ENCODE results near the gene KIFAP3.
"Not testable (repeated sequence)": the region's sequence is repeated elsewhere in the genome, so short reads cannot be mapped to it uniquely, and the experiment has no call there.

Gene KIFAP3

GRCh38 chr1:170077926-170078325 is 3.4 kb upstream of the KIFAP3 start:
- no peak for TF ChIP-seq CTCF (IDR thresholded peaks at IDR 0.05)
- Histone ChIP-seq H3K27ac (no peak overlapping the region), H3K4me3 (no peak overlapping the region), H3K4me1 (peaks cover 0 to 12% (median 4%) of the 10 kb centered on the region in 4 donors), H3K36me3 (no peaks in the 10 kb centered on the region), H3K9me3 (peaks cover 0 to 9% (median 0%) of the 10 kb centered on the region in 3 donors), H3K27me3 (no peaks in the 10 kb centered on the region)
- intact Hi-C loops (cut with DNase I; ENCODE audit: low total_unique reads) = no loop called here
- no peak for DNase-seq

GRCh38 chr1:170076952-170077351 is 2.5 kb upstream of the KIFAP3 start:
- H3K36me3 ChIP-seq; intact Hi-C loops (cut with DNase I; ENCODE audit: low total_unique reads); H3K27ac ChIP-seq; H3K4me3 ChIP-seq; H3K9me3 ChIP-seq; DNase-seq; H3K27me3 ChIP-seq: not testable (repeated sequence)
- peaks cover 0 to 22% (median 6%) of the 10 kb centered on the region in 4 donors for H3K4me1 ChIP-seq

- intact Hi-C loops (cut with DNase I; ENCODE audit: low total_unique reads) = no loop called here
- H3K27ac ChIP-seq = no peak overlapping the region
Observed at GRCh38 chr1:170076199-170076598, 1.7 kb upstream of the KIFAP3 start.

GRCh38 chr1:170075186-170075585 is 691 bp upstream of the KIFAP3 start:
- Histone ChIP-seq H3K9me3 (peaks cover 0 to 9% (median 0%) of the 10 kb centered on the region in 3 donors), H3K36me3 (no peaks in the 10 kb centered on the region), H3K27ac (peak overlapping the region; percentile 86 to 87), H3K4me1 (peaks cover 0 to 23% (median 7%) of the 10 kb centered on the region in 4 donors), H3K27me3 (no peaks in the 10 kb centered on the region), H3K4me3 (peak overlapping the region; percentile 65 to 72)
- TF ChIP-seq CTCF (IDR thresholded peaks at IDR 0.05) = no peak
- intact Hi-C loops (cut with DNase I; ENCODE audit: low total_unique reads) = no loop called here
- no peak for DNase-seq

More at GRCh38 chr1:170076199-170076598, 1.7 kb upstream of the KIFAP3 start:
- Histone ChIP-seq H3K4me3 (no peak overlapping the region), H3K27me3 (no peaks in the 10 kb centered on the region), H3K9me3 (peaks cover 0 to 9% (median 0%) of the 10 kb centered on the region in 3 donors), H3K36me3 (no peaks in the 10 kb centered on the region), H3K4me1 (peaks cover 0 to 23% (median 7%) of the 10 kb centered on the region in 4 donors)
- no peak for TF ChIP-seq CTCF (IDR thresholded peaks at IDR 0.05)
- no peak for DNase-seq

GRCh38 chr1:170073893-170074249 is 624 bp downstream of the KIFAP3 start:
- Histone ChIP-seq H3K9me3 (peaks cover 0 to 2% (median 0%) of the 10 kb centered on the region in 3 donors), H3K4me1 (peaks cover 0 to 35% (median 7%) of the 10 kb centered on the region in 4 donors), H3K36me3 (no peaks in the 10 kb centered on the region), H3K27me3 (no peaks in the 10 kb centered on the region), H3K4me3 (peak overlapping the region; percentile 65 to 72), H3K27ac (peak overlapping the region; percentile 86 to 87)
- DNase-seq = no peak
- intact Hi-C loops (cut with DNase I; ENCODE audit: low total_unique reads) = no loop called here
- TF ChIP-seq CTCF (IDR thresholded peaks at IDR 0.05) = no peak

- intact Hi-C loops (cut with DNase I; ENCODE audit: low total_unique reads) = no loop called here
- H3K4me1 ChIP-seq = peaks cover 0 to 59% (median 13%) of the 10 kb centered on the region in 4 donors
Observed at GRCh38 chr1:170071378-170071777, 3.1 kb downstream of the KIFAP3 start.

More at GRCh38 chr1:170071378-170071777, 3.1 kb downstream of the KIFAP3 start:
- H3K27ac ChIP-seq = no peak overlapping the region
- H3K27me3 ChIP-seq = no peaks in the 10 kb centered on the region
- DNase-seq = no peak
- no peak for TF ChIP-seq CTCF (IDR thresholded peaks at IDR 0.05)
- H3K4me3 ChIP-seq = no peak overlapping the region
- H3K9me3 ChIP-seq = no peaks in the 10 kb centered on the region
- H3K36me3 ChIP-seq = no peaks in the 10 kb centered on the region

Data from tibial artery (tissue), 4 donors.